ENCODE results near the gene ANKRD33.
A peak's percentile ranks its signal among the peaks of the same experiment; 100 is the strongest.

Gene ANKRD33, protein sequence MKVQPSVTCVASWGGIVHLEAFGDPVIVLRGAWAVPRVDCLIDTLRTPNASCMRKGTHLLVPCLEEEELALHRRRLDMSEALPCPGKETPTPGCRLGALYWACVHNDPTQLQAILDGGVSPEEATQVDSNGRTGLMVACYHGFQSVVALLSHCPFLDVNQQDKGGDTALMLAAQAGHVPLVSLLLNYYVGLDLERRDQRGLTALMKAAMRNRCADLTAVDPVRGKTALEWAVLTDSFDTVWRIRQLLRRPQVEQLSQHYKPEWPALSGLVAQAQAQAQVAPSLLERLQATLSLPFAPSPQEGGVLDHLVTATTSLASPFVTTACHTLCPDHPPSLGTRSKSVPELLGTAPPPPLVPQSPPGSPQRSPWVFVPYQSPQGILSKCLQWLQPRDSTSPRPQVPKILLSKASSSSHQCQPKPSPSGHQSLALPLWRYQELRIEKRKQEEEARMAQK

DNA sequence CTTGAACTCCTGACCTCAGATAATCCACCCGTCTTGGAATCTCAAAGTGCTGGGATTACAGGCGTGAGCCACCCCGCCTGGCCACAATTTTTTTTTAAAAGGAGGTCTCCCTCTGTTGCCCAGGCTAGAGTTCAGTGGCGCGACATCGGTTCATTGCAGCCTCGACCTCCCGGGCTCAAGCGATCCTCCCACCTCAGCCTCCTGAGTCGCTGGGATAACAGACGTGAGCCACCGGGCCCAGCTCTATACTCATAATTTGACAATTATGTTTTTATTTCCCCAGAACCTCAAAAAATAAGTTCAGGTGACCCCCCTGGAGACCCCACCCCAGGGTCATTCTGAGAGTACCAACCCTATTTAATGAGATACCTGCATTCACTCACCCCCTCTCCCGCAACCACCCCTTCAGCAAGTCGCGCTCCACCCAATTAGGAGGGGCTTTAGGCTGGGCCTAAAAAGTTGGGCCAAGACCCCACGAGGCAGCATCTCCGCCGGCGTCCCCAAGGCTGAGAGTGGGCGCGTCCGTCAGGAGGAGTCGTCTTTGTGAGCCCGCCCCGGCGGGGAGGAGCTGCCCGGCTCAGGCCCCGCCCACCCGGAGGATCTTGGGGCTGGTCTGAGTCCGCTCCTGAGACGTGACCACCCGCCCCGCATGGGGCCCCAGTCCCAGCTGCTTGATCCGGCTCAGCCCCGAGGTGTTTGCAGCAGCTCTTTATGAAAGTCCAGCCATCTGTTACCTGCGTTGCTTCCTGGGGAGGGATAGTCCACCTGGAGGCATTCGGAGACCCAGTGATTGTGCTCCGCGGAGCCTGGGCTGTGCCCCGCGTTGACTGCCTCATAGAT, at the start of gene ANKRD33:
TSS of gene ANKRD33 (plus strand) at position 628 of the 840 bp plus-strand sequence. CDS start at position 712, 84 bp downstream.
- H3K27ac ChIP-seq (ENCODE audit: low read depth in 2 of 2, low read length in 2 of 2) = no peak within 1 kb of the TSS
- H3K27me3 ChIP-seq (ENCODE audit: control insufficient read depth in 2 of 2, insufficient read depth in 2 of 2, low read length in 2 of 2) = no peaks in the 10 kb centered on the region
- no peaks in the 10 kb centered on the region for H3K9me3 ChIP-seq (ENCODE audit: control insufficient read depth in 2 of 2, low read length in 2 of 2)
- no peak within 1 kb of the TSS for H3K4me3 ChIP-seq (ENCODE audit: low read length in 2 of 2)
- H3K4me1 ChIP-seq (ENCODE audit: control insufficient read depth in 2 of 2, insufficient read depth in 2 of 2, low read length in 2 of 2) = no peaks in the 10 kb centered on the region
- H3K36me3 ChIP-seq (ENCODE audit: control insufficient read depth in 2 of 2, insufficient read depth in 2 of 2, low read length in 2 of 2) = no peaks in the 10 kb centered on the region
- no peak within 1 kb of the TSS for H3K9ac ChIP-seq (ENCODE audit: low read depth in 1 of 2, low read length in 2 of 2)

DNA sequence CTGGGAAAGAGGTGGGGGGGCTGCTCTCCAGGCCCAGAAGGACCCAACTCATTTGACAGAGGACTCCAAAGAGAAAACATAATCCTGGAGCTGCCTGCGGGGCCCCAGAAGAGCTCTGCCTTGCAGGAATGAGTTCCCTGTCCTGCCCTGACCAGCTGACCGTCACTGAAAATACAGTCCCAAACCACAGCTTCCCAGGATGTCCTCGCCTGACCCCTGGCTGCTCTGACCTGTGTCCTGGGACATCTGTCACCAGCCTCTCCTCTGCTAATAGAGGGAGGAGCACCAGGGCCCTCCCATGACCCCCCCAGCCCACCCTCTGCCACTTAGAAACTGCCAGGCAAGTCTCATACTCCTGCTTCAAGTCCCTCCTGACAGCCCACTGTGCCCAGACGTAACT, 49.1 kb upstream of the ANKRD33 start:
- peaks cover 14 to 18% of the 10 kb centered on the region in 2 donors for H3K27me3 ChIP-seq (ENCODE audit: control insufficient read depth in 2 of 2, insufficient read depth in 2 of 2, low read length in 2 of 2)
- no peaks in the 10 kb centered on the region for H3K9me3 ChIP-seq (ENCODE audit: control insufficient read depth in 2 of 2, low read length in 2 of 2)
- no peak overlapping the region for H3K4me3 ChIP-seq (ENCODE audit: low read length in 2 of 2)
- H3K4me1 ChIP-seq (ENCODE audit: control insufficient read depth in 2 of 2, insufficient read depth in 2 of 2, low read length in 2 of 2) = no peaks in the 10 kb centered on the region
- no peaks in the 10 kb centered on the region for H3K36me3 ChIP-seq (ENCODE audit: control insufficient read depth in 2 of 2, insufficient read depth in 2 of 2, low read length in 2 of 2)
- no peak overlapping the region for H3K27ac ChIP-seq (ENCODE audit: low read depth in 2 of 2, low read length in 2 of 2)
- H3K9ac ChIP-seq (ENCODE audit: low read depth in 1 of 2, low read length in 2 of 2) = no peak overlapping the region

DNA sequence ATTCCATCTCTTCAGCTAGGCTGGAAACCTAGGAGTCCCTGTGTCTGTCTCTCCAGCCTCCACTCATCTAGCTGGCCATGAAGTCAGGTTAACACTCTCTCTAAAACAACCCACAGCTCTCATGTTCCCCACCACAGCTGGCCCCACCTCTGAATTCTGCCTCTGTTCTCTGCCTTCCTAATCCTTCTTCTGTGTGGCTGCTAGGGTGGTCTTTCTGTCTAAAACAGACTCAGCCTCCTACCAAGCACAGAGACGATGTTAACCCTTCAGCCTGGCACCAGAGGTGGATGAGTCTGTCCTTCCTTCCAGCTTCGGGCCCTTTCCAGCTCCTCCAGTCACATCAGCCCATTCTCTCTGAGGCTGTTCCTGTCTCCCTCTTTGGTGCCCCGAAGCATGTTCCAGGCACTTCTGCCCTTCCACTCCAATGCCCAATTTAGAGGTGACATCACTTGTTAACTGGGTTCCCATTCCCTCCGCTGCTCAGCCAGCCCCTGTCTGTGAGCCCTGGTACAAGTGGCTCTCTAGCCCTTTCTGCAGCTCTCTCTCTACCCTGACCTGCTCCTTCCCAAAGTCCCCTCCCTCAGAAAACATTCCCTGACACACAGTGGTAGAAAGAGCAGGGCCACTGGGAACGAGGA, 48.5 kb upstream of the ANKRD33 start:
- Histone ChIP-seq H3K9me3 (ENCODE audit: control insufficient read depth in 2 of 2, low read length in 2 of 2) (no peaks in the 10 kb centered on the region), H3K4me1 (ENCODE audit: control insufficient read depth in 2 of 2, insufficient read depth in 2 of 2, low read length in 2 of 2) (no peaks in the 10 kb centered on the region), H3K4me3 (ENCODE audit: low read length in 2 of 2) (no peak overlapping the region), H3K27me3 (ENCODE audit: control insufficient read depth in 2 of 2, insufficient read depth in 2 of 2, low read length in 2 of 2) (peaks cover 12 to 22% of the 10 kb centered on the region in 2 donors), H3K27ac (ENCODE audit: low read depth in 2 of 2, low read length in 2 of 2) (no peak overlapping the region), H3K36me3 (ENCODE audit: control insufficient read depth in 2 of 2, insufficient read depth in 2 of 2, low read length in 2 of 2) (no peaks in the 10 kb centered on the region), H3K9ac (ENCODE audit: low read depth in 1 of 2, low read length in 2 of 2) (no peak overlapping the region)

DNA sequence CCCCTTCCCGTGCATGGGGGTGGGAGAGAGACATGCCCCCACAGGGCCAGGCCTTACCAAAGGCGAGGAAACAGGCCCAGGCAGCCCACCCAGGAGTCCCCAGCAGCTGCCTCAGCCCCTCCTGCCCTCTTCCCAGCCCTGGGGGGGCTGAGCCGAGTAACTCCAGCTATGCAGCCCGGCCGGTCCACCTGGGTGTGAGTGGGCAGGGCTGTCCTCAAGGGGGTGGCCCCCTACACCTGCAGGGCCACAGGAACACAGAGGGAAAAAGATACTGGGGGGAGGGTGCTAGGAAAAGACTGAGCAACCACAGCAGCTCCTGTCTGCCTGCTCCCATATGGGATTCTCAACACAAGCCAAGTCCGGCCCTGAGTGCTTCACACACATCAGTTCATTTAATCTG, 46.9 kb upstream of the ANKRD33 start:
- Histone ChIP-seq H3K4me3 (ENCODE audit: low read length in 2 of 2) (no peak overlapping the region), H3K9me3 (ENCODE audit: control insufficient read depth in 2 of 2, low read length in 2 of 2) (no peaks in the 10 kb centered on the region)

DNA sequence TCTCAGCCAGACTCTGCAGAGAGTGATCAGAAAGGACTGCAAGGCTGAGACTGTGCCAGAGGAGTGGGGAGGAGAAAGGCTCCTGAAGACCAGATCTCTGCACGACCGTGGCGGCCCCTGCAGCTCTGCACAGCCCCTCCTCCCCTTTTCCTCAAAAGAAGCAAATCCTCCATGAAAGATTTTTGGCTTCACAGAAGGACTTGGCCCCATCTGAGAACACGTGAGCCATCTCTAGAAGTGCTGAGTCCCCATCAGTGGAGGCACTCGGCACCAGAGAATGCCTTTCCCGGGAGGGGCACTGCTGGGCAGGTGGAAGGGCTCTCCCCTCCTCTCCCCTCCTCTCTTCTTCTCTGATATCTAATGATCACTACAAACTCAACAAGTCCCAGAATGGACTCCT, 46.2 kb upstream of the ANKRD33 start:
- Histone ChIP-seq H3K4me3 (ENCODE audit: low read length in 2 of 2) (no peak overlapping the region), H3K9me3 (ENCODE audit: control insufficient read depth in 2 of 2, low read length in 2 of 2) (no peaks in the 10 kb centered on the region), H3K27ac (ENCODE audit: low read depth in 2 of 2, low read length in 2 of 2) (no peak overlapping the region), H3K36me3 (ENCODE audit: control insufficient read depth in 2 of 2, insufficient read depth in 2 of 2, low read length in 2 of 2) (no peaks in the 10 kb centered on the region), H3K9ac (ENCODE audit: low read depth in 1 of 2, low read length in 2 of 2) (no peak overlapping the region), H3K4me1 (ENCODE audit: control insufficient read depth in 2 of 2, insufficient read depth in 2 of 2, low read length in 2 of 2) (peaks cover 3 to 7% of the 10 kb centered on the region in 2 donors), H3K27me3 (ENCODE audit: control insufficient read depth in 2 of 2, insufficient read depth in 2 of 2, low read length in 2 of 2) (peaks cover 24 to 36% of the 10 kb centered on the region in 2 donors)

More for the DNA sequence above, 46.9 kb upstream of the ANKRD33 start:
- H3K9ac ChIP-seq (ENCODE audit: low read depth in 1 of 2, low read length in 2 of 2) = no peak overlapping the region
- no peak overlapping the region for H3K27ac ChIP-seq (ENCODE audit: low read depth in 2 of 2, low read length in 2 of 2)
- H3K4me1 ChIP-seq (ENCODE audit: control insufficient read depth in 2 of 2, insufficient read depth in 2 of 2, low read length in 2 of 2) = no peaks in the 10 kb centered on the region
- H3K27me3 ChIP-seq (ENCODE audit: control insufficient read depth in 2 of 2, insufficient read depth in 2 of 2, low read length in 2 of 2) = peaks cover 16 to 28% of the 10 kb centered on the region in 2 donors
- H3K36me3 ChIP-seq (ENCODE audit: control insufficient read depth in 2 of 2, insufficient read depth in 2 of 2, low read length in 2 of 2) = no peaks in the 10 kb centered on the region

DNA sequence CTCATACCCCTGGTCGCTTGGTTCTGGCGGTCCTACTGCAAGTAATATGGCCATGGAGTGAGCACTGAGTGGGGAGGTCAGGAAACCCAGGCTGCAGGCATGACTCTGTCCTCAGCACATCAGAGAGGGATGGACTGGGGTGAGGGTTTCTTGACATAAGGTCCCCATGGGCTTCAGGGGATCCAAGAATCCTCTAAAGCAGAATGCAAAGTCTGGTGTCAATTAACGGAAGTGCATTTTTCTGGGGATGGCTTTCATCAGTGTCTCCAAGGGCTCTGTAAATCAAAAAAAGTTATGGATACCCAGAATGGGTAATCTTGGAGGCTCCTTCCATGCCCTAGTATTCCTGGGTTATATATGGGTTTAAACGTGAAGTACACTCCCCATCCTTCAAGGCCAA, 43.0 kb upstream of the ANKRD33 start:
- Histone ChIP-seq H3K36me3 (ENCODE audit: control insufficient read depth in 2 of 2, insufficient read depth in 2 of 2, low read length in 2 of 2) (no peaks in the 10 kb centered on the region), H3K4me1 (ENCODE audit: control insufficient read depth in 2 of 2, insufficient read depth in 2 of 2, low read length in 2 of 2) (peaks cover 3 to 15% of the 10 kb centered on the region in 2 donors), H3K27ac (ENCODE audit: low read depth in 2 of 2, low read length in 2 of 2) (no peak overlapping the region), H3K27me3 (ENCODE audit: control insufficient read depth in 2 of 2, insufficient read depth in 2 of 2, low read length in 2 of 2) (peaks cover 34% of the 10 kb centered on the region in 2 donors), H3K4me3 (ENCODE audit: low read length in 2 of 2) (no peak overlapping the region), H3K9me3 (ENCODE audit: control insufficient read depth in 2 of 2, low read length in 2 of 2) (no peaks in the 10 kb centered on the region), H3K9ac (ENCODE audit: low read depth in 1 of 2, low read length in 2 of 2) (no peak overlapping the region)

DNA sequence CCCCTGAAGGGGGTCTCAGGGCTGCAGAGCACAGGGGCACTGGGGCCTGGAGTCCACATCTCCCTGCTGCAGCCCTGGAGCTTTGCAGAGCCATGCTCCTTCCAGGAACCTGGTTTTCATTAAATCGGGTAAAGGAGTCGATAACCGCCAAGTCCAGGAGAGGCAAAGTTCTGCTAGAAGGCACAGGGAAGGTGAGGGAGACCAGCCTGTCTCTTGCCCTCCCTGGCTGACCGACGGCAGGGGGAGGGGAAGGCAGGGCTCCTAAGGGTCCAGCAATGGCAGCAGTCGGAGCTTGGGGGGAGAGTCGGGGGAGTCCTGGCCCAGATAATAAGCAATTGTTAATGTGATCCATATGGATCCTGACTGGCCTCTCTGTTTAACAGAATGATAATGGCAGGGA, 42.4 kb upstream of the ANKRD33 start:
- no peak overlapping the region for H3K27ac ChIP-seq (ENCODE audit: low read depth in 2 of 2, low read length in 2 of 2)
- H3K4me3 ChIP-seq (ENCODE audit: low read length in 2 of 2) = no peak overlapping the region
- peaks cover 3 to 15% of the 10 kb centered on the region in 2 donors for H3K4me1 ChIP-seq (ENCODE audit: control insufficient read depth in 2 of 2, insufficient read depth in 2 of 2, low read length in 2 of 2)
- no peak overlapping the region for H3K9ac ChIP-seq (ENCODE audit: low read depth in 1 of 2, low read length in 2 of 2)
- no peaks in the 10 kb centered on the region for H3K36me3 ChIP-seq (ENCODE audit: control insufficient read depth in 2 of 2, insufficient read depth in 2 of 2, low read length in 2 of 2)
- H3K9me3 ChIP-seq (ENCODE audit: control insufficient read depth in 2 of 2, low read length in 2 of 2) = no peaks in the 10 kb centered on the region
- H3K27me3 ChIP-seq (ENCODE audit: control insufficient read depth in 2 of 2, insufficient read depth in 2 of 2, low read length in 2 of 2) = peaks cover 34 to 35% of the 10 kb centered on the region in 2 donors

DNA sequence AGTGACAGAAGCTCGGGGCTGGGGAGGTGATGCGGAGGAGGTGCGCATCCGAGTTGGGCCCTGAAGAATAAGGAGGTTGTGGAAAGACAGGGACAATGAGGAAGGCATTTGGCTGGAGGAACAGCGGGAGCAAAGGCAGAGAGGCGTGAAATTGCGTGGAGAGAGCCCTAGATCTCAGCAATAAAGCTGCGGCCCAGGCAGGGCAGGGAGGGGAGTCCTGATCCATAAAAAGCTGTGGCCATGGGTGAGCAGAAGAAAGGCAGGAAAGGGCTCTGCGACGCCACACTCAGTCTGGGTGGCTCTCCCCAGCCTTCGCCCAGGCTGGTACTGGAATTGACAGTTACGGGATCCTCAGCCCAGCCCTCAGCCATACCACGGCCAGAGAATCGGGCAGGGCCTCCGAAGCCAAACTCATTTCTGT, 41.6 kb upstream of the ANKRD33 start:
- Histone ChIP-seq H3K4me1 (ENCODE audit: control insufficient read depth in 2 of 2, insufficient read depth in 2 of 2, low read length in 2 of 2) (peaks cover 4 to 15% of the 10 kb centered on the region in 2 donors), H3K36me3 (ENCODE audit: control insufficient read depth in 2 of 2, insufficient read depth in 2 of 2, low read length in 2 of 2) (no peaks in the 10 kb centered on the region), H3K9ac (ENCODE audit: low read depth in 1 of 2, low read length in 2 of 2) (peak overlapping the region in 1 of 2 donors; percentile 5), H3K4me3 (ENCODE audit: low read length in 2 of 2) (no peak overlapping the region), H3K9me3 (ENCODE audit: control insufficient read depth in 2 of 2, low read length in 2 of 2) (no peaks in the 10 kb centered on the region), H3K27ac (ENCODE audit: low read depth in 2 of 2, low read length in 2 of 2) (no peak overlapping the region), H3K27me3 (ENCODE audit: control insufficient read depth in 2 of 2, insufficient read depth in 2 of 2, low read length in 2 of 2) (peaks cover 34% of the 10 kb centered on the region in 2 donors)

DNA sequence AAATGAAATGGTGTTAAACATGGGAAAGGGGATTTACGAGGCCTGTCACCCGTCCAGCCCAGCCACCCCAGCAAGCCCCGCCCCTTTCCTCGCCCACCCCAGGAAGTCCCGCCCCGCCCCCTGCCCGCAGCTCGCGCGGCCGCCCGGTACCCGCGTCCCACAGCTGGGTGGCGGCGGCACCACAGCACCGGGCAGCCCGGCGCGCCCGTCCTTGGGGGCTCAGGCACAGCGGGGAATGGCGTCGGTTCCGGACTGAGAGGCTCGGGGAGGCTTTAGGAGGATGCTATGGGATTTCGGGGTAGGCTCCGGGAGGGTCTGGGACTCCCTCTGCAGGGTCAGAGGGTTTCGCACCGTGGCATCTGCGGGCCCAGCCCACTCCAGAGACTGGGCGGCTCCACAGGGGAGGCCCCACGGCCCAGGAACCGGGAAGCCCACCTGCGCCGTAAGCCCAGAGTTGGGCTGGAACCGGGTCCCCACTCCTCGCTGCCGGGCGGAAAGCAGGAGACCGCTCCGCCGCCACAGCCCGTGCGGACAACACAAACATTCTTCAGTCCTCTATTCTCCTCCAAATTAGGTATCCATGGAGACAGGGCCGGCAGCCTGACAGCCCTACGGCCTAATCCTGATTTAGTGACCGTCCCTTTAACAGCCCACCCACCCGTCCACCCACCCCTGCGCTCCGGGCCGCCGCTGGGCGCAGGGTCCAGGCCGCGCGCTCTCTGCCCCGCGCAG, 40.8 kb upstream of the ANKRD33 start:
- Histone ChIP-seq H3K36me3 (ENCODE audit: control insufficient read depth in 2 of 2, insufficient read depth in 2 of 2, low read length in 2 of 2) (no peaks in the 10 kb centered on the region), H3K9me3 (ENCODE audit: control insufficient read depth in 2 of 2, low read length in 2 of 2) (no peaks in the 10 kb centered on the region), H3K4me3 (ENCODE audit: low read length in 2 of 2) (peak overlapping the region; percentile 52 to 56), H3K27me3 (ENCODE audit: control insufficient read depth in 2 of 2, insufficient read depth in 2 of 2, low read length in 2 of 2) (peaks cover 30 to 35% of the 10 kb centered on the region in 2 donors), H3K4me1 (ENCODE audit: control insufficient read depth in 2 of 2, insufficient read depth in 2 of 2, low read length in 2 of 2) (peaks cover 5 to 15% of the 10 kb centered on the region in 2 donors), H3K9ac (ENCODE audit: low read depth in 1 of 2, low read length in 2 of 2) (peak overlapping the region in 1 of 2 donors; percentile 5), H3K27ac (ENCODE audit: low read depth in 2 of 2, low read length in 2 of 2) (no peak overlapping the region)
